SK-N-SH treated with all-trans-retinoic acid at 6 μM for 48 hours (cell line): ENCODE results near the gene LAMTOR2.
"Not testable (repeated sequence)": the region's sequence is repeated elsewhere in the genome, so short reads cannot be mapped to it uniquely, and the experiment has no call there.

Experiments used
- ATAC-seq: fragments of 200-7000 bp; cut with Tn5 transposase; 3 replicates; pipeline ENCODE4 v1.9.1; 2020; ENCODE audit warnings: mild to moderate bottlenecking, moderate library complexity
- ARNTL ChIP-seq: fragments of 450-650 bp; formaldehyde crosslinking; IDR thresholded peaks from 2 replicates; pipeline ENCODE4 v1.5.0; 2020; ENCODE audit warnings: low read depth, mild to moderate bottlenecking, moderate library complexity, borderline replicate concordance
- BACH2 ChIP-seq: fragments of 250-450 bp; sonication (Bioruptor Pico); IDR thresholded peaks from 2 replicates; pipeline ENCODE4 v1.9.0; 2021; ENCODE audit warnings: mild to moderate bottlenecking, borderline replicate concordance
- ESRRG ChIP-seq: fragments of 250-450 bp; sonication (Bioruptor Pico); IDR thresholded peaks from 2 replicates; pipeline ENCODE4 v1.6.1; 2021; ENCODE audit warnings: mild to moderate bottlenecking
- GLIS3 ChIP-seq: fragments of 250-450 bp; sonication (Bioruptor Pico); IDR thresholded peaks from 2 replicates; pipeline ENCODE4 v1.5.0; 2020; ENCODE audit warnings: mild to moderate bottlenecking, moderate library complexity
- ISL1 ChIP-seq: fragments of 250-450 bp; sonication (Bioruptor Pico); IDR thresholded peaks from 2 replicates; pipeline ENCODE4 v2.1.2; 2022; ENCODE audit warnings: mild to moderate bottlenecking, moderate library complexity
- PPARA ChIP-seq: fragments of 250-450 bp; sonication (Bioruptor Pico); IDR thresholded peaks from 2 replicates; pipeline ENCODE4 v1.5.0; 2020; ENCODE audit warnings: mild to moderate bottlenecking, borderline replicate concordance
- SNAI2 ChIP-seq: fragments of 250-450 bp; sonication (Bioruptor Pico); IDR thresholded peaks from 2 replicates; pipeline ENCODE4 v1.5.0; 2020; ENCODE audit warnings: mild to moderate bottlenecking, moderate library complexity
- TCF4 ChIP-seq: fragments of 250-450 bp; sonication (Bioruptor Pico); IDR thresholded peaks from 2 replicates; pipeline ENCODE4 v1.8.0; 2021; ENCODE audit warnings: mild to moderate bottlenecking, moderate library complexity, borderline replicate concordance
- TOX ChIP-seq: fragments of 250-450 bp; sonication (Bioruptor Pico); IDR thresholded peaks from 2 replicates; pipeline ENCODE4 v1.8.0; 2021; ENCODE audit warnings: mild to moderate bottlenecking, moderate library complexity, borderline replicate concordance
- ZFP3 ChIP-seq: fragments of 250-450 bp; sonication (Bioruptor Pico); IDR thresholded peaks from 2 replicates; pipeline ENCODE4 v1.5.0; 2020; ENCODE audit warnings: mild to moderate bottlenecking, moderate library complexity
- ZFP30 ChIP-seq: fragments of 450-650 bp; formaldehyde crosslinking; IDR thresholded peaks from 2 replicates; pipeline ENCODE4 v1.5.0; 2022; ENCODE audit warnings: mild to moderate bottlenecking, moderate library complexity
- ZNF565 ChIP-seq: fragments of 450-650 bp; formaldehyde crosslinking; conservative IDR thresholded peaks from 2 replicates; pipeline ENCODE4 v1.5.0; 2020; ENCODE audit warnings: low read depth, mild to moderate bottlenecking, moderate library complexity
- ZNF8 ChIP-seq: fragments of 450-650 bp; formaldehyde crosslinking; IDR thresholded peaks from 2 replicates; pipeline ENCODE4 v1.5.0; 2020; ENCODE audit warnings: mild to moderate bottlenecking, moderate library complexity
- TF ChIP-seq, protein P1 (sequence below): fragments of 250-450 bp; sonication (Bioruptor Pico); IDR thresholded peaks from 2 replicates; pipeline ENCODE4 v1.5.0; 2020; ENCODE audit warnings: mild to moderate bottlenecking, moderate library complexity
- TF ChIP-seq, protein P2 (sequence below): fragments of 250-450 bp; sonication (Bioruptor Pico); IDR thresholded peaks from 2 replicates; pipeline ENCODE4 v1.8.0; 2020; ENCODE audit warnings: mild to moderate bottlenecking, moderate library complexity, borderline replicate concordance
- TF ChIP-seq, protein P3 (sequence below): fragments of 250-450 bp; sonication (Bioruptor Pico); IDR thresholded peaks from 2 replicates; pipeline ENCODE4 v1.5.1; 2021; ENCODE audit warnings: mild to moderate bottlenecking, moderate library complexity
- TF ChIP-seq, protein P4 (sequence below): fragments of 250-450 bp; sonication (Bioruptor Pico); IDR thresholded peaks from 2 replicates; pipeline ENCODE4 v1.5.1; 2020; ENCODE audit warnings: low read depth, mild to moderate bottlenecking, moderate library complexity

Gene LAMTOR2

DNA sequence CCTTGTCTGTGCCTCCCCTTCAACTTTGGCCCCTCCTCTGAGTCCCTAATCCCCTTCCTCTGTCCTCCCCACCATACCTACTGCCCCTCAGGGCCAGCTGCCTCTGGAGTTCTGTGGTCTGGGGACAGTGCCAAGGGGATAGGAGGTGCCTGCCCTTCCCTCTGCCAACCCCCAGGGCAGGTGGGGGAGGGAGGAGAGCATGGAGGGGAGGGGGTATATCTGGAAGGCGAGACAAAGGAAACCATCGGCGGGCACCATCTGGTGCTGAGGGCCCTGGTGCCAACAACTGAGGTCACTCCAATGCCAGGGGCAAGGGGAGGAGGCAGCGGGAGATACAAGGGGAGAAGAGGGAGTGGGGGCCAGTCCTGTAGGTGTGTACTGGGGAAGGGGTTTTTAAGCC, 16.0 kb downstream of the LAMTOR2 start:
- ATAC-seq: peak; percentile 4; the same call in 1 of the 3 replicates
- no peak for TF ChIP-seq ISL1 (CRISPR knock-in tag)
- TF ChIP-seq ESRRG (CRISPR knock-in tag): no peak
- no peak for TF ChIP-seq ZNF8 (CRISPR knock-in tag)
- no peak for TF ChIP-seq BACH2 (CRISPR knock-in tag)
- TF ChIP-seq, protein P1, sequence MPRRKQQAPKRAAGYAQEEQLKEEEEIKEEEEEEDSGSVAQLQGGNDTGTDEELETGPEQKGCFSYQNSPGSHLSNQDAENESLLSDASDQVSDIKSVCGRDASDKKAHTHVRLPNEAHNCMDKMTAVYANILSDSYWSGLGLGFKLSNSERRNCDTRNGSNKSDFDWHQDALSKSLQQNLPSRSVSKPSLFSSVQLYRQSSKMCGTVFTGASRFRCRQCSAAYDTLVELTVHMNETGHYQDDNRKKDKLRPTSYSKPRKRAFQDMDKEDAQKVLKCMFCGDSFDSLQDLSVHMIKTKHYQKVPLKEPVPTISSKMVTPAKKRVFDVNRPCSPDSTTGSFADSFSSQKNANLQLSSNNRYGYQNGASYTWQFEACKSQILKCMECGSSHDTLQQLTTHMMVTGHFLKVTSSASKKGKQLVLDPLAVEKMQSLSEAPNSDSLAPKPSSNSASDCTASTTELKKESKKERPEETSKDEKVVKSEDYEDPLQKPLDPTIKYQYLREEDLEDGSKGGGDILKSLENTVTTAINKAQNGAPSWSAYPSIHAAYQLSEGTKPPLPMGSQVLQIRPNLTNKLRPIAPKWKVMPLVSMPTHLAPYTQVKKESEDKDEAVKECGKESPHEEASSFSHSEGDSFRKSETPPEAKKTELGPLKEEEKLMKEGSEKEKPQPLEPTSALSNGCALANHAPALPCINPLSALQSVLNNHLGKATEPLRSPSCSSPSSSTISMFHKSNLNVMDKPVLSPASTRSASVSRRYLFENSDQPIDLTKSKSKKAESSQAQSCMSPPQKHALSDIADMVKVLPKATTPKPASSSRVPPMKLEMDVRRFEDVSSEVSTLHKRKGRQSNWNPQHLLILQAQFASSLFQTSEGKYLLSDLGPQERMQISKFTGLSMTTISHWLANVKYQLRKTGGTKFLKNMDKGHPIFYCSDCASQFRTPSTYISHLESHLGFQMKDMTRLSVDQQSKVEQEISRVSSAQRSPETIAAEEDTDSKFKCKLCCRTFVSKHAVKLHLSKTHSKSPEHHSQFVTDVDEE: no peak
- TF ChIP-seq, protein P2, sequence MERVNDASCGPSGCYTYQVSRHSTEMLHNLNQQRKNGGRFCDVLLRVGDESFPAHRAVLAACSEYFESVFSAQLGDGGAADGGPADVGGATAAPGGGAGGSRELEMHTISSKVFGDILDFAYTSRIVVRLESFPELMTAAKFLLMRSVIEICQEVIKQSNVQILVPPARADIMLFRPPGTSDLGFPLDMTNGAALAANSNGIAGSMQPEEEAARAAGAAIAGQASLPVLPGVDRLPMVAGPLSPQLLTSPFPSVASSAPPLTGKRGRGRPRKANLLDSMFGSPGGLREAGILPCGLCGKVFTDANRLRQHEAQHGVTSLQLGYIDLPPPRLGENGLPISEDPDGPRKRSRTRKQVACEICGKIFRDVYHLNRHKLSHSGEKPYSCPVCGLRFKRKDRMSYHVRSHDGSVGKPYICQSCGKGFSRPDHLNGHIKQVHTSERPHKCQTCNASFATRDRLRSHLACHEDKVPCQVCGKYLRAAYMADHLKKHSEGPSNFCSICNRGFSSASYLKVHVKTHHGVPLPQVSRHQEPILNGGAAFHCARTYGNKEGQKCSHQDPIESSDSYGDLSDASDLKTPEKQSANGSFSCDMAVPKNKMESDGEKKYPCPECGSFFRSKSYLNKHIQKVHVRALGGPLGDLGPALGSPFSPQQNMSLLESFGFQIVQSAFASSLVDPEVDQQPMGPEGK: no peak
- TF ChIP-seq, protein P3, sequence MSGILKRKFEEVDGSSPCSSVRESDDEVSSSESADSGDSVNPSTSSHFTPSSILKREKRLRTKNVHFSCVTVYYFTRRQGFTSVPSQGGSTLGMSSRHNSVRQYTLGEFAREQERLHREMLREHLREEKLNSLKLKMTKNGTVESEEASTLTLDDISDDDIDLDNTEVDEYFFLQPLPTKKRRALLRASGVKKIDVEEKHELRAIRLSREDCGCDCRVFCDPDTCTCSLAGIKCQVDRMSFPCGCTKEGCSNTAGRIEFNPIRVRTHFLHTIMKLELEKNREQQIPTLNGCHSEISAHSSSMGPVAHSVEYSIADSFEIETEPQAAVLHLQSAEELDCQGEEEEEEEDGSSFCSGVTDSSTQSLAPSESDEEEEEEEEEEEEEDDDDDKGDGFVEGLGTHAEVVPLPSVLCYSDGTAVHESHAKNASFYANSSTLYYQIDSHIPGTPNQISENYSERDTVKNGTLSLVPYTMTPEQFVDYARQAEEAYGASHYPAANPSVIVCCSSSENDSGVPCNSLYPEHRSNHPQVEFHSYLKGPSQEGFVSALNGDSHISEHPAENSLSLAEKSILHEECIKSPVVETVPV: no peak
- no peak; the same call in 1 of the 2 replicates for TF ChIP-seq TCF4 (CRISPR knock-in tag)
- TF ChIP-seq ZNF565 (CRISPR knock-in tag): no peak
- no peak for TF ChIP-seq ARNTL (CRISPR knock-in tag)
- TF ChIP-seq SNAI2: no peak
- TF ChIP-seq ZFP30: no peak
- no peak for TF ChIP-seq TOX (CRISPR knock-in tag)
- no peak for TF ChIP-seq ZFP3 (CRISPR knock-in tag)
- TF ChIP-seq PPARA (CRISPR knock-in tag): no peak

DNA sequence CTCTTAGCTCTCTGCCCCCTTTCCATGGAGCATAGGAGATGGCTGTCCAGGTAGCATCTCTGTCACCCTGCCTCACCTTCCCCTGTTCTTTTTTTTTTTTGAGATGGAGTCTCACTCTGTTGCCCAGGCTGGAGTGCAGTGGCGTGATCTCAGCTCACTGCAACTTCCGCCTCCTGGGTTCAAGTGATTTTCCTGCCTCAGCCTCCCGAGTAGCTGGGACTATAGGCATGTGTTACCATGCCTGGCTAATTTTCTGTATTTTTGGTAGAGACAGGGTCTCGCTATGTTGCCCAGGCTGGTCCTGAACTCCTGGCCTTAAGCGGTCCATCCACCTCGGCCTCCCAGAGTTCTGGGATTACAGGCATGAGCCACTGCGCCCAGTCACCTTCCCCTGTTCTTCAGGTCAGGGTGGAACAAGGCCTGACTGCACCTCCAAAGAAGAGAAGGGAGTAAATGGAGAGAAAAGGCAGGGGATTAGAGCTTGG, 16.8 kb downstream of the LAMTOR2 start:
- not testable (repeated sequence) for ATAC-seq

DNA sequence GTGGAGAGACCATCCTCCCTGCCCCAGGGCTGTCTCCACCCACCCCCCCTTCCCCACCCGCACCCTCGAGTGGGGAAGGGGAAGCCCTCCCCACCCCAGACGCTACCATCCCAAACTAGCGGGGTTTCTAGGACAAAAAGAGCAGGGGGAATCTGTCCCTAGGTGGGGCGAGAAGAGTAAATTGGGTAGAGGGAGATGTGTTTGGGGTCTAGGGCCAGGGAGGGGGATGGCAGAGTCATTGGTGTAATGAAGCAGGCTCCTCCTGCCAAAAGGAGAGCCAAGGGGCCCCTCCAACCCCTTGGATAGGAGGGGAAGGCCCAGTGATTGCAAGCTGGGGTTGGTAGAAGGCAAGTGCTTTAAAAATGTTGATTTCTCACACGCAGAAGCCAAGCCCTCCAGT, 17.7 kb downstream of the LAMTOR2 start:
- TF ChIP-seq, protein P2: no peak
- TF ChIP-seq ESRRG (CRISPR knock-in tag): no peak
- TF ChIP-seq SNAI2: no peak
- TF ChIP-seq, protein P4, sequence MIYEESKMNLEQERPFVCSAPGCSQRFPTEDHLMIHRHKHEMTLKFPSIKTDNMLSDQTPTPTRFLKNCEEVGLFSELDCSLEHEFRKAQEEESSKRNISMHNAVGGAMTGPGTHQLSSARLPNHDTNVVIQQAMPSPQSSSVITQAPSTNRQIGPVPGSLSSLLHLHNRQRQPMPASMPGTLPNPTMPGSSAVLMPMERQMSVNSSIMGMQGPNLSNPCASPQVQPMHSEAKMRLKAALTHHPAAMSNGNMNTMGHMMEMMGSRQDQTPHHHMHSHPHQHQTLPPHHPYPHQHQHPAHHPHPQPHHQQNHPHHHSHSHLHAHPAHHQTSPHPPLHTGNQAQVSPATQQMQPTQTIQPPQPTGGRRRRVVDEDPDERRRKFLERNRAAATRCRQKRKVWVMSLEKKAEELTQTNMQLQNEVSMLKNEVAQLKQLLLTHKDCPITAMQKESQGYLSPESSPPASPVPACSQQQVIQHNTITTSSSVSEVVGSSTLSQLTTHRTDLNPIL: no peak
- no peak for TF ChIP-seq TCF4 (CRISPR knock-in tag)
- no peak for TF ChIP-seq ARNTL (CRISPR knock-in tag)
- no peak for TF ChIP-seq ZFP30
- no peak for TF ChIP-seq ZFP3 (CRISPR knock-in tag)
- no peak for TF ChIP-seq GLIS3
- ATAC-seq: no peak

DNA sequence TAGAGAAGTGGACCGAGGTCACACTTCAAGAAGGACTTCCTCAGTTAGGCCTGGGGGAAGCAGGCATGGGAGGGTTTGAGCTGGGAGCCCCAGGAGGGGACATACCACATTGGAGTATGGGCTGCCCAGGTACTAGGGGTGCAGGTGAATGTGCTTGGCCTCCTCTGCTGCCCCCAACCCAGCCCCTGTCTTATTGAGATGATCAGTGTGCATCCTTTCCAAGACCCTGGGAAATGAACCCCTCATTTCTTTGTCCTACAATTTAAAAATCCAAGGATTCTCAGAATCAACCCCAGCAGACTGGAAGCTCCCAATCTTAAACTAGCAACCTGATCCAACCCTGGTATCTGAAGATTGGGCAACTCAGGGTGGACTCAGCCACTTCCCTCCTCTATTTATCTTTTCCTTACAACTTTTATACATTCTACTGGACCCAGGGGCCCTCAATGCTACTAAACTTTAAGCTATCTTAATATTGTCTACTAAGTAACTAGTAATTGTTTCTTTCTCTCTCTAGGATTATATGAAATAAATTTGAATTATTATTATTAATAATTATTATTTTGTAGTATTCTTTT, 18.6 kb downstream of the LAMTOR2 start:
- ATAC-seq: no peak
- TF ChIP-seq ISL1 (CRISPR knock-in tag): no peak
- TF ChIP-seq, all 23 proteins: peak for 0
